HUDEP-2 (cell line): ENCODE measurements around the gene ADSS2.
A peak's percentile ranks its signal among the peaks of the same experiment; 100 is the strongest.

ENCODE experiments used
- DNase-seq, 76 experiments: peaks; one replicate each; lab custom pipeline; 2025; ENCODE audit not compliant: unreplicated experiment in 76 of 76; lab: John Stamatoyannopoulos, UW

The ADSS2 gene

DNA sequence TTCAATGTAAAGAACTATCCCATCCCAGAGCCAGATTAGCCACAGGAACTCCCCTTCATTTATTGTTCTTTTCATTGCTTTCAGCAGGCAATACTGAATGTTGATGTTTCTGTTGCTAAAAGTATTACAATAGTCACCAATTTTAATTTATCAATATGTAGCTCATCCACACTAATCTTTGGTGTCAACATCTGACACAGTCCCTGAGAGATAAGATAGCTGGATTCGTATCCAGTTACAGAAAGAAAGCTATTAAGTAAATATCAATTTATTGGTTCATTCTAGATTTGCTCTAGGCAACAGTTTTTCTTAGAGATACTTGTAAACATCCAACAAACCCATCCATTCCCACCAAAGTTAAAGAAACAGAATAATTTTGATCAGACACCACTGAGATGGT lies 4.7 kb downstream of the ADSS2 start:
- DNase-seq: no peak

DNA sequence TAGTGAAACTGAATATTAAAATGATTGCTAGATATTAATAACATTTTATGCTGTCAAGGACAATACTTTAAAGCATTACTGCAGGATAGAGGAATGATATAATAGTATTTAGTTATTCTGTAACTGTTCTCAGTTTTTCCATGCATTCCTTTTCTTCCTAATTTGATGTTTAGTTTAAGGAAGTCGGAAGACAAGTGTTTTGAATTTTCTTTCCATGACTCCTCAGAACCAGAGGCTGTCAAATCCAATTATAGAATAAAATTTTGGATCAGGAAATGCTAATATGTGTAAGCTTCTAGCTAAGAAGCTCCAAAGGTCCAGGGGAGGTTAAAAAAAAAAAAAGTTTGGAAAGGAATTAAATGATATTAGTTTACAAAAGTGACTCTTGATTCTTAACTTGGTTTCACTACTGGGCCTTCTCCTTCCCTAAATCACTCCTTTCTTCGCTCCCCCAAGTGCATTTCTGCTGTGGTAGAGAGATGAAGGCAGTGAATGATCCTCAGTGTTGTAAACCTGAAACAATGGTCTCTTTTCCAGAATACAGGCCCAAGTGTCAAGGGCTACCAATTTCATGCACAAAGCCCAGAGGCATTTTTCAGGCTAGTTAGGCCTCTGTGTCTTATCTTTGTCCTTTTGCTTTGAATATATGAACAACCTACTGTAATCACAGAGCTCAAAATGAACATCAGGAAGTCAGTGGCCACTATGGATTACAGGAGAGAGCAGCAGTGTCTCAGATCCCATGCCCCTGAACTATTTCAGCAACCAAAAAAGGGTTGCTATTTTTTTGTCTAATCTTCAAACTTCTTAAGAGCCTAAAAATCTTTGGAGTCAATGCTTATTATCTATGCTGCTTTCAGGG lies 6.2 kb downstream of the ADSS2 start:
- no peak for DNase-seq

DNA sequence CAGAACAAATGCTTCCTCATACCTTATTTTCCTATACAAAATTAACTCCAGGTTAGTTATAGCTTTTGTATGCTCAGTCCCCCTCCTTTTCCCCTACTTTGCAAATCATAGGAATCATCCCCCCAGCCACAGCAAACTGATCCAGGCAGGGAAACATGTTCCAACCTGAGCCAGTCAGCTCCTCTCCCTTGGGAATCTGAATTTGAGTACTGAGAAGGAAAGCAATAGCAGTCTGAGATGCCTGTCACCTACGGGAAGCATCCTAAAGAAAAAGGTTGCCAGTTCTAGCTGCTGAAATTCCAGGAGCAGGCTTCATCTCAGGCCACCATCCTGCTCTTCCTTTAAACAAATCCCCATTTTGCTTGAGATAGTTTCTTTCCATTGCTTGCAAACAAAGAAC lies 6.9 kb downstream of the ADSS2 start:
- no peak for DNase-seq

DNA sequence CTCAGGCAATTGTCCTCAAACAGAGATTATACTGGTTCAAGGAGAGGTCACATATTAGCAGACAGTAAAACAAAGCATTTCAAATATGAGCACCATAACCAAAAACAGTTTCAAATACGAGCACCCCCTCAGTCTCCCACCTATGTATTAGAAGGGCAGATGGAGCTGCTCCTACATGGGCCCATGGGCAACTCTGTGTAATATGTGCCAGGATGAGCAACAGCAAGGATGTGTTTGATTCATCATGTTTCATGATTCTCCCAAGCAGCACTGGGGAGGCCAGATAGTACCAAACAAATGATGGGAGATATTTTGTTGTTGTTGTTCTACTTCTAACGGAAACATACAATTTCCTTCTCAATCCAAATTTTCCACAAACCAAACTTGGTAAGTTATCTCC lies 8.9 kb downstream of the ADSS2 start:
- no peak for DNase-seq

DNA sequence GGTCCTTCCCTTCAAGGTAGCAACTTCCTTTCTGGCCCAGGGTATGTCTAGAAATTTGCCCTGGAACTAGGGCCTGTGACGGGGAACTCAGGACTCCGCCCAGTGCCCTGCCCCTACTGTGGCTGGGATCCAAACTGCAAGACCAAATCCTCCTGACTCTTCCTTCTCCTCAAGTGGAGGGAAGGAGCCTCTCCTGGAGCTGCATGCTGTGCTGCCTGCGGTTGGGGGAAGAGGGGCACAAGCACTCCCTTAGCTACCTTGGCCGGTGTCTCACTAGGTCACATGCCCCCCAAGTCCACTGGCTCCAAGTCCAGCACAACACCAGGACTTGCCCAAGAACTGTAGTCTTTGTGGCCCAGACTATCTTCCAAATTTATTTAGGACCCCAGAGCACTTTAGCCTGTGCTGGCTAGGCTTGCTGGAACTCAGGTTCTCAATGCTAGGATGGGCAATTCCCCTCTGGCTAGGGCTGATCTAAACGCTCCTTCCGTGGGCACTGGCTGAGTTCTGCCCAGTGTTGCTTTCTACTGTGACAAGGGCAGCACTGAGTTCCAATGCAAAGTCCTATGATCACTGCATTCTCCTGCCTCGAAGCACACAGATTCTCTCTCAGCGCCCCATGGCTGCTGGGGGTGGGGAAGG lies 12.2 kb downstream of the ADSS2 start:
- peak in 47 of 76 experiments; percentile 3 to 56 (median 24) for DNase-seq

DNA sequence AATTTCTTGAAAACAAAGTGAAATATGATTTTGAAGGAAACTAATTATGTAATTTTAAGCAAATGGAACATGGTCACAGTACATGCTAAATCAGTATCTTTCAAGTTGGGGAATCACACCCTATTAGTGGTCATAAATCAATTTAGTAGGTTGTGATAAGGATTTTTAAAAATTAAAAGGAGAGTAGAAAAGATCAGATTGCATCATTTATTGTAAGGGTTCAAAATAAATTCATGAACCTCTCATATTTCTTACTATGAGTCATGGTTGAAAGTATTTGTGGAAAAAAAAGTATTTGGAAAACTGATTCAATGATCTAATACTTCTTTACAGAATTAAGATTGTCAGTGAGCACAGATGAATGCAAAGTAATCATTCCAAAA lies 14.6 kb downstream of the ADSS2 start:
- no peak for DNase-seq

DNA sequence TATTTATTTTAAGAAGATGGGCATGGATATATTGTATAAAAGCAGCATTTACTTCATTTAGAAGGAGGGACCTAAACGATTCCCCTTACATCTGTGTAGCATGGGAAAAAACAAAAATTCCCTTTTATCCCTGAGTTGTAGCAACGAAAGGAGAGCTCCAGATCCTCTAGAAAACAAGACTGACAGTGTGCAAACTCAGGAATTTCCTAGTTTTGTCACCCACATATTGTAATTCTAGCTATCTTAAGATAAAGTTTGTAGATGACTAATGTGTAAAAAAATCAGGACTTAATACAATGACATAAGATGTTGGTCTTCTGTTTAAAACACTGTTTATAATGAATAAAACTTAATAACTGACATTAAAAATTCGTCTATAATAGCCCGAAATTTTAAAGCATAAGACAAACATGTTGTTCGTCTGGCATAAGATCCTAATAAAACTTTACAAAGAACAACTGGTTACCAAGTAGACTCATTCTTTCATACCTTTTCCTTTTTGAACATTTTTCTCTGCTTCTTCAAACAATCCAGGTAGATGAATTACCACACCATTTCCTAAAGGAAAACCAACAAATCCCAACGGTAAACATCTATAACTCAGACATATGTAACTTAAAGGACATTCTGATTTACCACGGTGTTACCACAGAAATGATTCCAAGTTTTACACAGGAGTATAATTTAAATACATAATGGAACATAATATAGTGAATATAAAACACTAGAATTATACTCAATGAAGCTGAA lies 15.2 kb downstream of the ADSS2 start:
- DNase-seq: no peak

DNA sequence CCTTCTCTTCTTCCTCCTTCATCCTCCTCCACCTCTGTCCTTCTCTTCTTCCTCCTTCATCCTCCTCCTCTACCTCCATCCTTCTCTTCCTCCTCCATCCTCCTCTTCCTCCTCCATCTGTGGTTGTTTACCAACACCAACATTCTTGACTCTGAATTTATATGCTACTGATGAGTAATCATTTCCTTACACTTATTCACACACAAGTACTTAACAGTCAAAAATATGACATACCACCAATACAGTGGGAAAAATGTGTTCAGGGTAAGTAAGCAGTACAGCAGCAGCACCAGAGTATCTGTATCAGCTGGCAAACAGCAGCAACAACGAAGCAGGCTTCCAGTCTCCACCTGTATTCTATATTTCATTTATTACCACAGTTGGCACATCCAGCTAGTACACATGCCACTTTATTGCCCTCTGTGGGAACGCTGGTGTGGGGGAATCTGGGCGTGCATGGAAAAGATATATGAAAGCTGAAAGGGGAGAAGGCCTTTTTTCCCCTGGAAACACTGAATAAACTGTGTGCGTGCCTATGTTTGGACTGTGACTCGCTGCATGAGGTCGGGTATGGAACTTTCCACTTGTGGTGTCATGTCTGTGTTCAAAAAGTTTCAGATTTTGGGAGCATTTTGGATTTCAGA lies 16.0 kb downstream of the ADSS2 start:
- DNase-seq: no peak

DNA sequence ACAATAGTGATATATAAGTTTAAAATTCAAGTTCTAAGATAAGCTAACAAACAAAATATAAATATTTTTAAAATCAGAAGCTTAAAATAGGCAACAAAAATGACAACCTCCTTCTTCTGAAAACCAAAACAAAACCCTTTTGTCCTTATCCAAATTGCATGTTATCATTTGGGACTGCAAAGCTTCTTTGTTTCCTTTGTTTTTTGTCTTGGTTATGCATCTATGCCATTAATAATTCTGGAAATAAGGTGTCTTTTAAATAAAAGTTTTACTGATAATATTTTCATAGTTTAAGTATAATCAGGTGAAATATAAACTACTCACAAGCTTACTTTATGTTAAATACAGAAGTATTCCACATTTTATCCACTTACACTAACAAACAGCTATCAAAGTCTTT lies 20.5 kb downstream of the ADSS2 start:
- no peak for DNase-seq

DNA sequence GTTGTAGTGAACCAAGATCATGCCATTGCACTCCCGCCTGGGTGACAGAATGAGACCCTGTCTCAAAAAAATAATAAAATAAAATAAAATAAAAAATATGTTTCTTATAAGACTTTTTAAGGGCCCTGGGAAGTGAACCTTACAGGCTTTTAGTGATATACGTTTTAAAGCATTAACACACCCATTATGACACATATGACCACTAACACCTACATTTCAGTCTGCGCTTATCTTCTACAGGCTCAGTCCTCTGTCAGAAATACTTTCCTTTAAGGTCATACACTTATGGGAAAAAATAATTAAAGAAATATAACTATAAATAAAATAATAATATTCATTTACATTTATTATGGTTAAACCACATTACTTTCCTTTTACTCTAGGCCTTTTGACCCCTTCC lies 21.9 kb downstream of the ADSS2 start:
- no peak for DNase-seq

DNA sequence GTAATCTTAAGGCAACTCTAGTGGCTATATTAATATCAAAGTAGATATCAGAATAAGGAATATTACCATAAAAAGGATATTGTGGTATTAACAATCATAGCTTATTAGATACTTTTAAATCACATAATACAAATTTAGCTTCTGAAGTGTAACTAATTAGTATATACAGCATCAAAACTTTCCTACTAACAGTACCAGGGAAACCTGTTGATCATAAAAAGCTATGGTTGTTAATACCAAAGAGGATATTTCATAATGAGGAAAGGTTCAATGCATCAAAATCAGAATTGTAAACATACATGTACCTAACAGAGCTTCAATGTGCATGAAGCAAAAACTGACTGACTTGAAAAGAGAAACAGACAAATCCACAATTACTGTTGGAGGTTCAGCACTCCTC lies 24.1 kb downstream of the ADSS2 start:
- DNase-seq: no peak

DNA sequence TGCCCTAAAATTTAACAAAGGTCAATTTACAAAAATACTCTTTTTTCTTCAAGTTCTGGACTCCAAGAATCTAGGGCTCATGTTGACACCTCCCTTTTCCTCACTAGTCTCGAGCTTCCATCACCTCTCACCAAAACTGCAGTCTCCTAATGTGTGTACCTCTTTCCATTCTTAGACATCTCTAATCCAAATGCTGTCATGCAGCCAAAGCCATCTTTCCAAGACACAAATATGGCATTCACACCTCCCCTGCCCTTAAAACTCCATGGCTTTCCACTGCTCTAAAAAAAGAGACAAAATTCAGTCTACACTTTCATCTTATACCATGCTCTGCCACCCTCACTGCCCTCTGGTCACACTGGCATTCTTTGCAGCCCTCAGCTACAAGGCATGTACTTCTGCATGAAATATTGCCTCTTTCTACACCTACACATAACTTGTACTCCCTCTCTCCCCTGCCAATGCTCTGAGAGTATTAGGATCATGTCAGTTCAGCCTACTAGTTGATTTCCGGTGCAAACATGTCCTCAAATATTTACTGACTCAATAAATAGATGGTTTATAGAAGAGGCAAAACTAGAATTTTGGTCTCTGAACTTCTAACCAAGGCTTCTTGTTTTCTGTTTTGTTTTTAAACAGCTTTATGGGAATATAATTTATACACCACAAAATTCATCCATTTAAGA lies 26.9 kb downstream of the ADSS2 start:
- DNase-seq: no peak

DNA sequence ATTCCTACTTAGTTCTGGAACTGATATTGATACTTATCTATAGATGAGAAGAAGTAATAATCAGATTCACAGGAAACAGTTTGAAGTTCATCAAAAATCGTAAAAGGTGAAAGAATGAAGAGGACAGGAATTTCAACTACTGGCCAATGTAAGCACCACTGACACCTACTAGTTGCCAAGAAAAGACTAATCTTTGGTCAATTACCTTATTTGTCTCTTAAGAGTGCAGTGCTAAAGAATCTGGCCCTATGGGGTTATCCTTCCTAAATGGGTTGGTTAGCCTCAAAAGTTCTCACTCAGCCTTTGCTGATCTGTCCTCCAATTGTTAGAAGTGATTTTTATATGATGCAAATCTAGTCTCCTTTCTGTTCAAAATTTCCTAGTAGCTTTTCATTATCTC lies 29.5 kb downstream of the ADSS2 start:
- no peak for DNase-seq

DNA sequence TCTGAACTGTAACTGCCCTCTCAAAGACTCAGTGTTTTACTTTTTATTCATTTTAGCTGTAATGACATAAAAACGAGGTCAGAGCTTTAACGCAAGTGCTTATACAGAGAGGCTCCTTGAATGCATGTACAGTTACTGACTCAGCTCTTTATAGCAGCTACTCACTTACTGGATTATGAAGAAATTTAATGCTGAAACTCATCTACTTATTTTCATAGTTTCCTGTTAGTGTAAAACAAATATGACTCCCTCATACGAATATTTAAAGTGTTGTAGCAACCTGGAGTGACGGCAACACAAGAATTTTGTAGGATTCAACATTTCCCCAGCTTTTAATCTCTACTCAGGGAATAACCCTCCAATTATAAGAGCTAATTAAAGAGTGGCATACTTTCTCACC lies 32.7 kb downstream of the ADSS2 start:
- no peak for DNase-seq

DNA sequence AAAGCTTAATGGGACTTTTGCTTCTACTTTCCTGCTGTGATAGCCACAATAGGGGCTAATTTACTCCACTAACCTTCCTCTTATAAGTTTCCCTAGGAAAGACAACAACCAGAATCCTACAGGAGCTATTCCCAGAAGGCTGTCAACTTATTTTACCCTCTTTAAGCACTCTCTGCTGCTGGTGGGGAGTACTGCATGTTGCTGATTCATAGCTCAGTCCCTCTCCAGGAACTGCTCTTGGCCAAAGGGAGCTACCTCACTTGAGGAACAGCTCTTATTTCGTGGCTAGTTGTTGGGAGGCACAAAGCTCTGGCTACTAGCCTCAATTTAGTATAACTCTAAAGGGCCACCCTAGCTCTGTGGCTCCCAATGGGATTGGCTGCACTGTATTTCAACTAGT lies 37.2 kb downstream of the ADSS2 start:
- DNase-seq: no peak

DNA sequence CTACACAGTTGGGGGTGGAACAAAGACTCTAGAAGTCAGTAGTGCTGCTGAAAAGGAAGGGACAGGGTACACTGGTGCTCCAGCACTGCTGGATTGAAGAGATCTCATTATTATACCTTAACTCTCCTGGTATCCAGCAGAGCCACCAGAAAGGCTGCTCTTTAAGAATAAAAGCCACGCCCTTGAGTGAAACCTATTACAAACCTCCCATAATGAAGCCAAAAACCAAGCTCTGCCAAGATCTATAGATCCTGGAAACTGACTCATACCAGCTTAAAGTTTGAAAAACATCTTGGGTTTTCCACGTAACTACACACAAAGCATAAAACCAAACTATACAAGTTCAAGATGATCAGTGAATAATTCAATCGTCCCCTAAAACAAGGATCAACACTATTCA lies 38.0 kb downstream of the ADSS2 start:
- no peak for DNase-seq

DNA sequence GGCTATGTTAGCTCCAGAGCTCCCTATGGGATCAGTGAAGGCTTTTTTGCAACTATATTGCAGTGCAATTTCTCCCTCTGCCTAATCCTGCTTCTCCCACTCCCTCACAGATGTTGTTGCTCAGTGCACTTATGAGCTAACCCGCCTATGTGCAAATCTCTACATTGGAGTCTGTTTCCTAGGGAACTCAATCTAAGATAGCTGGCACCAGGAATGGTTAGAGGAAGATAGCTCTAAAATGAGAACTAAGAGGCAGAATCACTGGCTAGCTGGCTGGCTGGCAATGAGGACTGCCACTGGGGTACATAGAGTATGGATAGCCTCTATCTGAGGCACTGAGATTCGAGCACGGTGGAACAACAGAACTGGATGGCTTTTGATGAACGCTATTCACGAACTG lies 39.5 kb downstream of the ADSS2 start:
- DNase-seq: no peak

DNA sequence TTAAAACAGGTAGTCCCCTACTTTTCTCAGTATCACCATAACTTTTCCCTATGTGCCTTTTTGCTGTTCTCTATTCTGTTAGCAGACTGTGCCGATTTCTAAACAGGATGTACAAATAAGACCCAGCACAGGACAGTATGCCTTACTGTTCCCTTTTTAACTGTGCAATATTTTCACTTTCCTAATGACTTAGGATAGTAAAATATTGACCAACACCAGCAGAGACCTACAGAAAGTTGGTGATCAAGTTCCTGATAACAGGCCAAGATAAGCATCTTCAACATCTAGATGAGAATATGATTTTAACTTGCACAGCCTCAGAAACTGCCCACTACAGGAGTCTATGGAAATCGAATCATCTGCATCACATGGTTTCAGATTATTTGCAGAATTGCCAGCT lies 42.0 kb downstream of the ADSS2 start:
- DNase-seq: no peak

DNA sequence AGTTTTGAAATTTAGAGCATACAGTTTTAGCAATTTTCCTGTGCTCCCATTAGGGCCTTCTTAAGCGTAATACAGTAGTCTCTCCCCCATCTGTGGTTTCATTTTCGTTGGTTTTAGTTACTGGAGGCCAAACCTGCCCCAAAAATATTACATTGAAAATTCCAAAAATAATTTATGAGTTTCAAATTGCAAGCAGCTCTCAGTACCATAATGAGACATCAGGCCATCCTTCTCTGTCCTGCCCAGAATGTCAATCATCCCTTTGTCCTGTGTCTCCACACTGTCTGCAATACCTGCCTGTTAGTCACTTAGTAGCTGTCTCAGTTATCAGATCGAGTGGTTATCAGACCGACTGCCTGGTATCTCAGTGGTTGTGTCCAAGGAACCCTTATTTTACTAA lies 45.4 kb downstream of the ADSS2 start:
- DNase-seq: no peak

DNA sequence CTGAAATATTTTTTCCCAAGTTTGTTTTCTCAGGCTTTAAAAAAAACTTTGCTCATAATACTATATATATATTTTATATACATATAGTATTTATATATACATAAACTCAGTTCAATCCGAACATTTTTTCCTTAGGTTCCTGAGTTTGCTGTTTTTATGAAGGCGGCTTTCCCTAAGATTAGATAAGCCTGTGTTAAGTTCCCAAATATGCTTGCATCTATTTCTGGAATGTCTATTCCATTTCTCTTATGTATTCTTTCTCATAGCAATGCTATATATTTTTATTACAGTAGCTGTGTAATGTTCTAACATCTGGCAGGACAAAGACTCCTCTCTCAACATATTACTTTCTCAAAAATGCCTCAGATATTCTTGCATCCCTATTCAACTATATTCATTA lies 45.9 kb downstream of the ADSS2 start:
- no peak for DNase-seq

DNA sequence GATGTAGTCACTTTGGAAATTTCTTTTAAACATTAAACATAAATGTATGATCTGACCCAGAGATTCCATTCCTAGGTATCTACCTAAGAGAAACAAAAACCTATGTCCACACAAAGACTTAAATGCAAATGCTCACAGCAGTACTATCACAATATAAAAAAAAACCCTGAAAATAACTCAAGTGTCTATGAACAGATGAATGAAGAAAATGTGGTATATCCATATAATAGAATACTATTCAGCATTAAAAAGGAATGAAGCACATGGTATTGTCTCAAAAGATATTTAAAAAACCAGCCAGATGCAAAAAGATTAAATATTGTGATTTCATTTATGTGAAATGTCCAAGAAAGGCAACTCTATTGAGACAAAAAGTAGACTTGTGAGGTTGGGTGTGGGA lies 48.3 kb downstream of the ADSS2 start:
- no peak for DNase-seq
